ENCODE measurements around the gene TRIML2.
A peak's percentile ranks its signal among the peaks of the same experiment; 100 is the strongest.

The TRIML2 gene

DNA sequence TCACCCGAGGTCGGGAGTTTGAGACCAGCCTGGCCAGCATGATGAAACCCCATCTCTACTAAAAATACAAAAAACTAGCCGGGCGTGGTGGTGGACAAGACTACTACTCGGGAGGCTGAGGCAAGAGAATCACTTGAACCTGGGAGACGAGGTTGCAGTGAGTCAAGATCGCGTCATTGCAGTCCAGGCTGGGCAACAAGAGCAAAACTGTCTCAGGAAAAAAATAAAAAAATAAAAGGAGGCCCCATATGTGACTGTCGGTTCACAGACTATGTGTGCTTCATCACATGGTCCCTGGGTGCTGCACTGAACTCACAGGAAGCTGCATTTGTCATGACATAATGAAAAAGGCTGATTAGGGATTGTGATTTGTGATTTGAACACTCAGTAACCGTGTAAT lies 36.2 kb upstream of the TRIML2 start:
- no peak overlapping the region for H3K4me3 ChIP-seq (replicated peaks in 1 of 2; ENCODE audit: low read depth in 2 of 2, low read length in 2 of 2)
- TF ChIP-seq, protein P1, sequence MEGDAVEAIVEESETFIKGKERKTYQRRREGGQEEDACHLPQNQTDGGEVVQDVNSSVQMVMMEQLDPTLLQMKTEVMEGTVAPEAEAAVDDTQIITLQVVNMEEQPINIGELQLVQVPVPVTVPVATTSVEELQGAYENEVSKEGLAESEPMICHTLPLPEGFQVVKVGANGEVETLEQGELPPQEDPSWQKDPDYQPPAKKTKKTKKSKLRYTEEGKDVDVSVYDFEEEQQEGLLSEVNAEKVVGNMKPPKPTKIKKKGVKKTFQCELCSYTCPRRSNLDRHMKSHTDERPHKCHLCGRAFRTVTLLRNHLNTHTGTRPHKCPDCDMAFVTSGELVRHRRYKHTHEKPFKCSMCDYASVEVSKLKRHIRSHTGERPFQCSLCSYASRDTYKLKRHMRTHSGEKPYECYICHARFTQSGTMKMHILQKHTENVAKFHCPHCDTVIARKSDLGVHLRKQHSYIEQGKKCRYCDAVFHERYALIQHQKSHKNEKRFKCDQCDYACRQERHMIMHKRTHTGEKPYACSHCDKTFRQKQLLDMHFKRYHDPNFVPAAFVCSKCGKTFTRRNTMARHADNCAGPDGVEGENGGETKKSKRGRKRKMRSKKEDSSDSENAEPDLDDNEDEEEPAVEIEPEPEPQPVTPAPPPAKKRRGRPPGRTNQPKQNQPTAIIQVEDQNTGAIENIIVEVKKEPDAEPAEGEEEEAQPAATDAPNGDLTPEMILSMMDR (IDR thresholded peaks at IDR 0.05; ENCODE audit: low read depth, low read length): no peak
- peak in 1 of 2 donors; percentile 77 for DNase-seq (ENCODE audit: low read depth in 2 of 2)

DNA sequence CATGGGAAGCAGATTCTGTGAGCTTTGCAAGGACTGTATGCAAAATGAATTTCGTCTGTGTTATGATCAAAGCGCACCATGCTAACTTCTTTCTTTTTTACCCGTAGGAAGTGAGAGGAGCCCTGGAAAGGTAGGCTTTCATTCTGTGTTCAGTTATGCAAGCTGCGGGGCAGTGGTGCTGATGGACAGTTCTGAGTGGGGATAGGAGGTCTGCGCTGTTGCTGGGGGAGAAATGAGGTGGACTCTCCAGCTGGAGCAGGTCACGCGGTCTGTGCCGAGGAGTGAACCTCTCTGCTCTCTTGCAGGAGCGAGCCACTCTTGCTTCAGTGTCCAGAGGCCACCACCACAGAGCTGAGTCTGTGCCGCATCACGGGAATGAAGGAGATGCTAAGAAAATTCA lies 34.3 kb upstream of the TRIML2 start:
- TF ChIP-seq, protein P1 (IDR thresholded peaks at IDR 0.05; ENCODE audit: low read depth, low read length): no peak

GRCh38 chr4:188139671-188140070 lies 30.3 kb upstream of the TRIML2 start:
- TF ChIP-seq, protein P1 (IDR thresholded peaks at IDR 0.05; ENCODE audit: low read depth, low read length): no peak
- DNase-seq (ENCODE audit: low read depth in 2 of 2): no peak

More for the DNA sequence above, 34.3 kb upstream of the TRIML2 start:
- H3K4me3 ChIP-seq (replicated peaks in 1 of 2; ENCODE audit: low read depth in 2 of 2, low read length in 2 of 2): no peak overlapping the region
- DNase-seq (ENCODE audit: low read depth in 2 of 2): peak in 1 of 2 donors; percentile 4

GRCh38 chr4:188139141-188139540 lies 29.7 kb upstream of the TRIML2 start, which contains the start of gene TRIML1:
TRIML1 (plus strand) TSS chr4:188139441; CDS start chr4:188139559, 118 bp downstream.
- no peak for DNase-seq (ENCODE audit: low read depth in 2 of 2)
- TF ChIP-seq, protein P1 (IDR thresholded peaks at IDR 0.05; ENCODE audit: low read depth, low read length): no peak
- H3K4me3 ChIP-seq (replicated peaks in 1 of 2; ENCODE audit: low read depth in 2 of 2, low read length in 2 of 2): no peak within 1 kb of the TSS

More at GRCh38 chr4:188139671-188140070, 30.3 kb upstream of the TRIML2 start:
- H3K4me3 ChIP-seq (replicated peaks in 1 of 2; ENCODE audit: low read depth in 2 of 2, low read length in 2 of 2): no peak overlapping the region

- DNase-seq (ENCODE audit: low read depth in 2 of 2): no peak
- TF ChIP-seq, protein P1 (IDR thresholded peaks at IDR 0.05; ENCODE audit: low read depth, low read length): no peak
- H3K4me3 ChIP-seq (replicated peaks in 1 of 2; ENCODE audit: low read depth in 2 of 2, low read length in 2 of 2): no peak overlapping the region
Measured at GRCh38 chr4:188138227-188138626, 28.8 kb upstream of the TRIML2 start.

GRCh38 chr4:188132232-188132631 lies 22.8 kb upstream of the TRIML2 start:
- DNase-seq (ENCODE audit: low read depth in 2 of 2): no peak
- no peak overlapping the region for H3K4me3 ChIP-seq (replicated peaks in 1 of 2; ENCODE audit: low read depth in 2 of 2, low read length in 2 of 2)
- TF ChIP-seq, protein P1 (IDR thresholded peaks at IDR 0.05; ENCODE audit: low read depth, low read length): no peak

DNA sequence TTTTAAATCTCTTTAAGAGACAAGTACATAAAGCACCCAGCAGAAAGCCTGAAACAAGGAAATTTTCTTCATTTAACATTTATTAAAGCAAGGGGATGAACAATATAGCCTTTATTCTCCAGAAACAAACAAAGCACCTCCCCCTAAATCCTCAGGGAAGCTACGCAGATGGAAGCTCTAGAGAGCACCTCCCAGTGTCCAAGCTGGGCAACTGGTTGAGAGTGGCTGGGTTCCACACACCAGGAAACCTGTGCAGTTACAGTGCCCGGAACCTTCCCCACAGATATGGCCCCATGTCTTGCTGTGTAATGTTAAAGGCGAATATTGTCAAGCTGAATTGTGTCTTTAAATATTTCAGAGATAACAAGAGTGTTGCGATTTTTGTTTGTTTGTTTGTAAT lies 21.0 kb upstream of the TRIML2 start:
- DNase-seq (ENCODE audit: low read depth in 2 of 2): no peak
- TF ChIP-seq, protein P1 (IDR thresholded peaks at IDR 0.05; ENCODE audit: low read depth, low read length): no peak
- H3K4me3 ChIP-seq (replicated peaks in 1 of 2; ENCODE audit: low read depth in 2 of 2, low read length in 2 of 2): no peak overlapping the region

All from cardiac fibroblast (primary cell).